HepG2 (cell line): ENCODE data around the gene ARL6IP4. TPM values are rescaled to one million over a fixed set of nuclear protein-coding genes. Genes with fewer than 3 reads are reported as not detected.

Experiments
- ADNP ChIP-seq: sonication (generic); formaldehyde crosslinking; IDR thresholded peaks from 2 replicates; pipeline ENCODE4 v1.4.0; 2020; ENCODE audit warnings: missing genetic modification reagents
- CBX2 ChIP-seq, 2 experiments: fragments of 200-600 bp in 1 of 2; sonication (generic); formaldehyde crosslinking in 1 of 2; IDR thresholded peaks; 2 replicates each; pipeline versions ENCODE4 v1.7.0 to v1.8.1; 2018 to 2022; ENCODE audit warnings: low read depth in 2 of 2, low read length in 1 of 2, mild to moderate bottlenecking in 1 of 2, missing genetic modification reagents in 1 of 2
- DRAP1 ChIP-seq: IDR thresholded peaks from 2 replicates; pipeline ENCODE4 v1.6.1; 2016; ENCODE audit warnings: missing genetic modification reagents, missing compliant biosample characterization
- GFI1 ChIP-seq: sonication (generic); formaldehyde crosslinking; IDR thresholded peaks from 2 replicates; pipeline ENCODE4 v1.5.0; 2020; ENCODE audit warnings: missing genetic modification reagents, mild to moderate bottlenecking, borderline replicate concordance
- GLMP ChIP-seq: sonication (generic); formaldehyde crosslinking; IDR thresholded peaks from 2 replicates; pipeline ENCODE4 v1.9.0; 2021; ENCODE audit warnings: missing genetic modification reagents, mild to moderate bottlenecking, borderline replicate concordance
- HCFC1 ChIP-seq: fragments of 150-350 bp; IDR thresholded peaks from 2 replicates; pipeline ENCODE4 v1.6.1; 2014; ENCODE audit warnings: low read depth, low read length
- KDM5B ChIP-seq: sonication (generic); formaldehyde crosslinking; IDR thresholded peaks from 2 replicates; pipeline ENCODE4 v1.4.0; 2020; ENCODE audit warnings: missing genetic modification reagents, mild to moderate bottlenecking, borderline replicate concordance
- MATR3 ChIP-seq: sonication (generic); formaldehyde crosslinking; IDR thresholded peaks from 2 replicates; pipeline ENCODE4 v1.4.0; 2020; ENCODE audit warnings: missing genetic modification reagents
- MAZ ChIP-seq, 2 experiments: sonication (generic) in 1 of 2; formaldehyde crosslinking in 1 of 2; IDR thresholded peaks; 2 replicates each; pipeline versions ENCODE4 v1.5.0 to v1.6.1; 2012 to 2020; ENCODE audit warnings: low read depth in 2 of 2, mild to moderate bottlenecking in 2 of 2, borderline replicate concordance in 1 of 2, improper control_type of control experiment in 1 of 2, low read length in 1 of 2, missing genetic modification reagents in 1 of 2, moderate library complexity in 1 of 2
- MXD4 ChIP-seq: IDR thresholded peaks from 2 replicates; pipeline ENCODE4 v1.6.1; 2016; ENCODE audit warnings: mild to moderate bottlenecking, missing biosample characterization, missing genetic modification reagents
- TAF1 ChIP-seq: sonication (generic); formaldehyde crosslinking; IDR thresholded peaks from 2 replicates; pipeline ENCODE4 v1.4.0; 2020; ENCODE audit warnings: missing genetic modification reagents
- ZBTB39 ChIP-seq: sonication (generic); formaldehyde crosslinking; IDR thresholded peaks from 2 replicates; pipeline ENCODE4 v1.5.0; 2020; ENCODE audit warnings: missing genetic modification reagents
- ZNF143 ChIP-seq: sonication (generic); formaldehyde crosslinking; IDR thresholded peaks from 2 replicates; pipeline ENCODE4 v1.4.0; 2020; ENCODE audit warnings: missing genetic modification reagents
- ZNF18 ChIP-seq: sonication (generic); formaldehyde crosslinking; IDR thresholded peaks from 2 replicates; pipeline ENCODE4 v1.8.0; 2022; ENCODE audit warnings: mild to moderate bottlenecking, missing genetic modification reagents; ENCODE audit not compliant: insufficient replicate concordance
- ZNF207 ChIP-seq: fragments of 450-650 bp; IDR thresholded peaks from 2 replicates; pipeline ENCODE4 v1.6.1; 2016; ENCODE audit warnings: antibody characterized with exemption, borderline replicate concordance
- ZNF558 ChIP-seq: sonication (generic); formaldehyde crosslinking; IDR thresholded peaks from 2 replicates; pipeline ENCODE4 v1.9.0; 2022; ENCODE audit warnings: mild to moderate bottlenecking, missing genetic modification reagents, borderline replicate concordance
- ZNF567 ChIP-seq: sonication (generic); formaldehyde crosslinking; IDR thresholded peaks from 2 replicates; pipeline ENCODE4 v1.8.1; 2023; ENCODE audit warnings: mild to moderate bottlenecking, missing genetic modification reagents, borderline replicate concordance
- ZNF616 ChIP-seq: sonication (generic); formaldehyde crosslinking; IDR thresholded peaks from 2 replicates; pipeline ENCODE4 v1.5.0; 2020; ENCODE audit warnings: low read depth, mild to moderate bottlenecking, missing genetic modification reagents
- ZNF710 ChIP-seq: sonication (generic); formaldehyde crosslinking; IDR thresholded peaks from 2 replicates; pipeline ENCODE4 v1.5.0; 2020; ENCODE audit warnings: mild to moderate bottlenecking, missing genetic modification reagents, borderline replicate concordance
- ZNF788 ChIP-seq: sonication (generic); formaldehyde crosslinking; IDR thresholded peaks from 2 replicates; pipeline ENCODE4 v1.5.0; 2020; ENCODE audit warnings: mild to moderate bottlenecking, missing genetic modification reagents, borderline replicate concordance
- polyA plus RNA-seq, 8 experiments: library from polyadenylated mRNA; depleted of rRNA in 3 of 8; stranded (reverse) in 7 of 8; unstranded in 1 of 8; fragments of >200 nt; fragmentation: Illumina TruSeq in 4 of 8; extraction: Trizol in 4 of 8; gene quantifications; 2 replicates each; pipeline versions ENCODE4 v1.2.1 to v1.2.3, GENCODE V29; 2011 to 2016; ENCODE audit warnings: low read depth in 4 of 8, missing spikeins in 1 of 8, mixed read lengths in 1 of 8; ENCODE audit not compliant: insufficient read depth in 1 of 8
- total RNA-seq, 5 experiments: library from RNA; depleted of rRNA; stranded (reverse); fragments of >200 nt; fragmentation: Illumina TruSeq; extraction: Trizol; gene quantifications; 2 replicates each; pipeline ENCODE4 v1.2.3, GENCODE V29; 2016; ENCODE audit warnings: low read depth in 1 of 5

The ARL6IP4 gene
- total and polyA plus RNA-seq, 2 of the 13 experiments (the other 11 are each of a cell fraction or from before 2014, with no cell fraction given), result 155 to 220 TPM

- no peak for TF ChIP-seq ZNF710 (CRISPR knock-in tag)
- no peak for TF ChIP-seq ZNF207
- TF ChIP-seq ZNF616 (CRISPR knock-in tag), result no peak
- TF ChIP-seq MXD4 (CRISPR knock-in tag), result no peak
- peak; percentile 34; the same call in 1 of the 2 replicates for TF ChIP-seq KDM5B (CRISPR knock-in tag)
- TF ChIP-seq MATR3 (CRISPR knock-in tag), result no peak
- no peak for TF ChIP-seq CBX2 (IDR thresholded peaks at IDR 0.05; ENCODE audit: low read depth, low read length)
- TF ChIP-seq CBX2 (CRISPR knock-in tag; IDR thresholded peaks at IDR 0.05; ENCODE audit: low read depth), result no peak
- TF ChIP-seq ZNF143 (CRISPR knock-in tag), result no peak
- TF ChIP-seq ZNF558 (CRISPR knock-in tag), result no peak
- TF ChIP-seq ZNF567 (CRISPR knock-in tag), result no peak
- TF ChIP-seq ZNF18 (CRISPR knock-in tag), result no peak
- no peak for TF ChIP-seq GFI1 (CRISPR knock-in tag)
- peak; percentile 60; the same call in 1 of the 2 replicates for TF ChIP-seq DRAP1
- TF ChIP-seq HCFC1, result no peak
- TF ChIP-seq MAZ (IDR thresholded peaks at IDR 0.05; ENCODE audit: borderline replicate concordance, low read depth, low read length), result peak; percentile 73; the same call in 1 of the 2 replicates
- 0 out of 2 replicates have a peak, but pooled peaks have one; percentile 41 for TF ChIP-seq MAZ (CRISPR knock-in tag; IDR thresholded peaks at IDR 0.05; ENCODE audit: low read depth)
- TF ChIP-seq ZNF788 (CRISPR knock-in tag), result 0 out of 2 replicates have a peak, but pooled peaks have one; percentile 13
- no peak for TF ChIP-seq ADNP (CRISPR knock-in tag)
- no peak for TF ChIP-seq ZBTB39 (CRISPR knock-in tag)
- TF ChIP-seq TAF1, result peak; percentile 68; the same call in 1 of the 2 replicates
- TF ChIP-seq GLMP (CRISPR knock-in tag), result no peak
These were observed 14.4 kb upstream of the ARL6IP4 start, which contains the start of gene ABCB9 (continued) for GRCh38 chr12:122965851-122966742.
